HL-60 (cell line): Measurements from ENCODE around the gene FILIP1L.

Experiments
- POLR2AphosphoS5 ChIP-seq: IDR thresholded peaks from 2 replicates; pipeline ENCODE4 v1.6.1; 2012; ENCODE audit warnings: low read depth
- TF ChIP-seq, protein P1 (sequence below): IDR thresholded peaks from one replicate; pipeline ENCODE4 v1.5.1; 2011; ENCODE audit warnings: low read length, control low read depth, inconsistent platforms; ENCODE audit not compliant: insufficient read depth

DNA sequence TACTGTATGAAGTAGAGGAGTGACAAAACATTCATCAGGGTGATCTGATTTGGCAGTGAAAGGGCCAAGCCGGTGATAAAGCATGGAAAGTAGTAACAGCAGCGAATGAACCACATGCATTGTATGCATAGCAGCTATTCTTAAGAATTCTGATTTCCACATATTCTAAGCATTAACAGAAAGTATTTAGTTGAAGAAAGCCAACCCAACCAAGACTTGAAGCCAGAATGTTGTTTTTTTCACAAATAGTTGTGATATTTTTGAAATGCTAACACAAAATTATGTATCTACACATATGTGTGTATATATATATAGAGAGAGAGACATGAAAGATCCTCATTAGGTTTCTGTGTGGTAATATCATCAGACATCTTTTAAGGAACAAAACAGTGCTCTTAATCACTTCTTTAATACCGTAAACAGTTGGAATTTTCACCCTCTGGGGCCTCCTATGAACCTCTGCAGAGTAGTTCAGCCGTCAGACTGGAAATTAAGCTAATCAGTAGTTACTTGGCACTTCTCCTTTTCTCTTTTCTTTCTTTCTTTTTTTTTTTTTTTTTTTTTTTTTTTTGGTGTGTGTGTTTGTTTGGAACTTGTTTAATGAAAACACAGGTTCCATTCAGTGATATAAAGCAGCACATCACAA lies 157.0 kb downstream of the FILIP1L start:
- TF ChIP-seq, protein P1, sequence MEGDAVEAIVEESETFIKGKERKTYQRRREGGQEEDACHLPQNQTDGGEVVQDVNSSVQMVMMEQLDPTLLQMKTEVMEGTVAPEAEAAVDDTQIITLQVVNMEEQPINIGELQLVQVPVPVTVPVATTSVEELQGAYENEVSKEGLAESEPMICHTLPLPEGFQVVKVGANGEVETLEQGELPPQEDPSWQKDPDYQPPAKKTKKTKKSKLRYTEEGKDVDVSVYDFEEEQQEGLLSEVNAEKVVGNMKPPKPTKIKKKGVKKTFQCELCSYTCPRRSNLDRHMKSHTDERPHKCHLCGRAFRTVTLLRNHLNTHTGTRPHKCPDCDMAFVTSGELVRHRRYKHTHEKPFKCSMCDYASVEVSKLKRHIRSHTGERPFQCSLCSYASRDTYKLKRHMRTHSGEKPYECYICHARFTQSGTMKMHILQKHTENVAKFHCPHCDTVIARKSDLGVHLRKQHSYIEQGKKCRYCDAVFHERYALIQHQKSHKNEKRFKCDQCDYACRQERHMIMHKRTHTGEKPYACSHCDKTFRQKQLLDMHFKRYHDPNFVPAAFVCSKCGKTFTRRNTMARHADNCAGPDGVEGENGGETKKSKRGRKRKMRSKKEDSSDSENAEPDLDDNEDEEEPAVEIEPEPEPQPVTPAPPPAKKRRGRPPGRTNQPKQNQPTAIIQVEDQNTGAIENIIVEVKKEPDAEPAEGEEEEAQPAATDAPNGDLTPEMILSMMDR = no peak
- TF ChIP-seq POLR2AphosphoS5 = no peak
